HG02970 (cell line): ENCODE results near the gene FGR.
A peak's percentile ranks its signal among the peaks of the same experiment; 100 is the strongest.
"Not testable (repeated sequence)": the region's sequence is repeated elsewhere in the genome, so short reads cannot be mapped to it uniquely, and the experiment has no call there.

ENCODE experiments used
- ATAC-seq: cut with Tn5 transposase; IDR thresholded peaks from one replicate; pipeline ENCODE4 v1.9.1; 2021; ENCODE audit warnings: mild to moderate bottlenecking, moderate library complexity, moderate number of reproducible peaks; ENCODE audit not compliant: unreplicated experiment, low FRiP score

The FGR gene

DNA sequence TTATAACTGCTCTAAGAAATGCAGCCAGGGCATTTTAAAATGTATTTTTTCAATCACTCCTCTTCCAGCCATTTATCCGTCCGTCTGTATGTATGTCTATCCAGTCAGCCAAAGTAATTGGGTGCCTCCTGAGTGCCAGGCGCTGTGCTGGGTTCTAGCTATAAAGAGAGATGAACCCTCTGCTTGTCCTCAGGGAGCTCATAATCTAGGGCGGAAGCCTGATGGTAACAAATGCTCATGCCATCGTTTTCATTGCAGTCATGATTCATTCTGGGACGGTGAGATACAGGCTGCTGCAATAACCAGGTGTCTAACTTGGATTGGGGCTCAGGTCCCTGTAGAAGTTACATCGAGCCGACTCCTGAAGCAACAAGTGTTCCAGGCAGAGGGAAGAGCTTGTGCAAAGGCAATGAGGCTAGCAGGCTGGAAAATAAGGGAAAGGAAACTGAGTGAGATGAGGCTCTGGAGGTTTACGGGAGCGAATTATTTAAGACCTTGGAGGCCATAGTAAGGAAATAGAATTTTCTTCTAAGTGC lies 25.4 kb upstream of the FGR start:
- no peak for ATAC-seq

DNA sequence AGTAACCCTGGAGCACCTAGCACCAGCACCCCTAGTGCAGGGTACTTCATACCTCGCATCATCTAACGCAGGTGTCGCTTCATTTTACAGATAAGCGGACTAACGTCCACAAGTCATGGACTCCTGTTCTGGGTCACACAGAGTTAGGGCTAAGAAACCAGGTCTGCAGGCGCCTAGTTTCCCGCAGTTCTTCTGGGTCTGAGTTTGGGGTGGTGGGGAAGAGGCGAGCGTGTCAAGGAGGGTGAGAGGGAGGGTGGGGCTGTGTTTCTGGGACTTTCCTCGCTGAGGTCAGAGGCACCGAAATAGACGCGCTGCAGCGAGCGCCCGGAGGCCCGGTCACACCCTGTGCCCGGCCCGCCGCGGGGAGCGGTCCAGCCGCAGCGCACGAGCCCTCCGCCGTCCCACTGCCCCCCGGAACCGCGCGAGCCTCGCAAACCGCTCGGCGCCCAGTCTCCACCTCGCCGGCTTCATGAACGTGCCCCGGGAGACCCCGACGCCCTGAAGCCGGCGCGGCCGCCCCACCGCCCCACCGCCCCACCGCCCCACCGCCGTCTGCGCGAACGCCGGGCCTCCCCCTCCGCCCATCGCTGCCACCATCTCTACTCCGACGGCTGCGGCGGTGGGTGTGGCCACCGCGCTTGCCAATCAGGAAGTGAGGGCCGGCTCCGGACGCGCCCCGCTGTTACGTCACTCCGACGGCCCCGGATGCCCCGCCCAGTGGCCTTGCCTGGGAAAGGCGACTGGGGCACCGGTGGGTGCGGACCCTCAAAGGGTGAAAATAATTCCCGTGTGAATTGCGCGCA lies 24.7 kb upstream of the FGR start:
- ATAC-seq: peak; percentile 59

DNA sequence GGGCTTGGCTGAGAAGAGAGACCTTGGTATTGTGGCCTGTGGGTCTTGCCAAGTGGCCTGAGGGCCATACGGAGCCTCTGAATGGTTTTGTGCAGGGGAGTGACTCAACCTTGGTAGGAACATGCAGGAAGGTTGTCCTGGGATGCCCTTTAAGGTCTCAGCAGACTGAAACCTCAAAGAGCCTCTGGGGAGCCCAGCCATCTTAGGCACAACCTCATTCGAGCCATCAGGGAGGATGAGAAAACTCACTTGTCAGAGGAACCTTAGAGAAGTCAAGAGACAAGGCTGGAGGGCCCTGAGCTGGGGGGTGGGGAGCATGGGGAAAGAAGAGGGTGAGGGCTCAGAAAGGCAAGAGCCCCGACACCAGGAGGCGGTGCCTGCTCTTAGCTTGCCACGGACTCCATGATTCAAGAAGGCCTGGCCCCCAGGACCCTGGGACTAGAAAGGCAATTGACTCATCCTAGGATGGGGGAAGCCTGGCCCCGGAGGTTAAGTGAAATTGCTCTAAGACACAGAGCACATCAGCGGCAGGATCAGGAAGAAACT lies 24.0 kb upstream of the FGR start:
- ATAC-seq: peak; percentile 8

DNA sequence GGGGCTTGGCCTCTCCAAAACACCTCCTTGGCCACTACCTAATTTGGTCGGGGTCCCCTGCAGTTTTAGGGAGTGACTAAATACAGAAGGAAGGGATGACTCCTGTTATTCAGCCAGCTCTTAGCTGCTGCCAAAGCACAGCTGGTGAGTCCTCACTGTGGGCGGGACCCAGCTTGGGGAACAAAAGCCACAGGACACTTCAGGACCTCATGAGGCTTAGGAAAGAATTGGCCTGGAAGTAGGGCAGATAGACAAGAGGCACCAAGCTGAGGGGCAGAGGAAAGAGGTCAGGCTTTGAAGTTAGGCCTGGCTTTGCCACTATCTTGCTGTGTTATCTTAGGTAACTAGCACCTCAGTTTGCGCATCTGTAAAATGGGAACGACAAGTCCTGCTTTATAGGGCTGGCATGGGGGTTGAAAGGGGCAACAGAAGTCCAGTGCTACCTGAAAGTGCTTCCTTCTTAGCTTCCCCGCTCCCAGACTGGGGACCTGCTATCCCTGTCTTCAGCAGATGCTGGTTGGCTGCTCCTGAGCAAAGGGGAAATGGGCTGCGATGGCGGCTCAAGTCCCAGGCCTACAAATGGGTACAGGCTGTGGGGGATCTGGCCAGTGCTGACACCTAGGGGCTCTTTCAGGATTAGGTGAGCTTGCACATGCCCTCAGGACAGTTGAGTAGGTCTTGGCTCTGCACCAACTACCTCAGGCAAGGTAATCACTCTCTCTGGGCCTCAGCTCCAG lies 21.3 kb upstream of the FGR start:
- ATAC-seq: no peak

DNA sequence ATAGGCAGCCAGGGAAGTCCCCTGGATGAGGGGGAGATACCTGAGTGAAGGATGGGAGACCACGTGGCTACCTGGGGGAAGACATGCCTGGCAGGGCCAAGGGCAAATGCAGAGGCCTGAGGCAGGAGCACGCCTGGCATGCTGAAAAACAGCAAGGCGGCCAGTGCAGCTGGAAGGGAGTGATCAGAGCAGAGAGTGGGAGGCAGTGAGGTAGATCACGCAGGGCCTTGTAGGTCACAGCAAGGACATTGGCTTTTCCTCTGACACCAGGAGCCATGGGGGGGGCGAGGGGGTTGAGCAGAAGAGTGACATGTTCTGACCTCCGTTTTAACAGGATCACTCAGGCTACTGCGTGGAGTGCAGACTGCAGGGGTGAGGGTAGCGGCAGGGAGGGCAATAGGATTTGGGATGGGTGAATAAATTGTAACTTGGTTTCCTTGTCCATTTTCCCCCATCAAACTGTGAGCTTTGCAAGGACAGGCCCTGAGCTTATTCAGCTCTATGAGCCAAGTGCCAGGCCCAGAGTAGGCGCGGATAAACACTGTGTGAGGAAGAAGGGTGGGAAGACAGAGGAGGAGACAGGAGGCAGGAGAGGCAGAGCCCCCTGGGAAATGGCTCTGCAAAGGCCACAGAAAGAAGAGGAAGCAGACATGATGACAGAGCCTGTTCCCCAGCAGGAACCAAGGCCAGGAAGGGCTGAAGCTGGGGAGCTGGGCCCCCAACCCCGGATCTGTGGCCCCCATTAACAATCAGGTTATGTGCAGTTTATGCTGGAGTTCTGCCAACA lies 20.4 kb upstream of the FGR start:
- no peak for ATAC-seq

DNA sequence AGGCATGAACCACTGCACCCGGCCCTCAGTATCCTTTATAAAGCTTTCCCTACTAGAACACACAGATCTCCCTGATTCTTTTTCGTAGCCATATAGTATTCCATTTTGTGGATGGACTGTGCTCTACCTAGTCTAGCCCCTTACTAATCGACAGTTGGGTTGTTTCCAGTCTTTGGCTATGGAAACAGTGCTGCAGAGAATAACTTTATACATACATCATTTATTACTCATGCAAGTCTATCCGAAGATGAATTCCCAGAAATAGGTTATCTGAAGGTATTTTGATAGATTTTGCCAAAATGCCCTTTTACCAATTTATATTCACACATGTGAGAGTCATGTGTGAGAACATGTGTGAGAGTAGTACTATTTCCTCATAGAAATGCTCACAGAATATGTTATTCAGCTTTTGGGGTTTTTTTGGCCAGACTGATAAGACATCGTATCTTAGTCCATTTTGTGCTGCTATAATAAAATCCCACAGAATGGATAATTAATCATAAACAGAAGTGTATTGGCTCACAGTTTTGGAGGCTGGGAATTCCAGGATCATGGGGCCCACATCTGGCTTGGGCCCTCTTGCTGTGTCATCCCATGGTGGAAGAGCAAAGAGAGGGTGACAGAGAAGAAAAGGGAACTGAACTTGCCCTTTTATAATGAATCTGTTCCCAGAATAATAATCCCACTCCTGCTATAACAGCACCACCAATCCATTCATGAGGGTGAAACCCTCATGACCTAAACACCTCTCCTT lies 17.3 kb upstream of the FGR start:
- ATAC-seq: no peak

DNA sequence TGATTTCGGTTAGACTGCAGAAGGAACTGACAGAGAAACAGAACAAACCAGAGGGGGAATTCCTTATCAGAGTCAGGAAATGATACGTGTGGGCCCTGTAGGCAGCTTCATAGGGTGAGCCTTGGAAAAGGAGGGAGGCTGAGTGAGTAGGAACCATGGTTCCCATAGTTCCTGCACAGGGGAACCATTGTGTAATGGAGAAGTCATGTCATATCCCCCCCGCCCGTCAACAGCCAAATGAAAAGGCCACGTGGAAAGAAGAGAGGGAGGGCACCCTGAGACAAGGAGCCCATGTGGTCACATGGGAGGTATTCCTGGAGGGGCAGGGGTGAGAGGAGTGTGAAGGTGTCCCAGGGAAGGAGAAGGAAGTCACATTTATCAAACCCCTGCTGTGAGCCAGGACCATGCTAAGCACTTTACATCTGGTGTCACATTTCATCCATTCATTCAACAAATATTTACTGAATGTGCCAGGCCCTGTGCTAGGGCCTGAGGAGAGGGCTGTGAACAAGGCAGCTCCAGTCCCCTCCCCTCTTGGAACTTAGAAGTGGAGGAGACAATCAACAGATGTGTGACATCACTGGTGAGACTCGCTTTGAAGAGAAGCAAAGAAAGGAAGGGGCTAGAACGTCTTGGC lies 15.7 kb upstream of the FGR start:
- no peak for ATAC-seq

DNA sequence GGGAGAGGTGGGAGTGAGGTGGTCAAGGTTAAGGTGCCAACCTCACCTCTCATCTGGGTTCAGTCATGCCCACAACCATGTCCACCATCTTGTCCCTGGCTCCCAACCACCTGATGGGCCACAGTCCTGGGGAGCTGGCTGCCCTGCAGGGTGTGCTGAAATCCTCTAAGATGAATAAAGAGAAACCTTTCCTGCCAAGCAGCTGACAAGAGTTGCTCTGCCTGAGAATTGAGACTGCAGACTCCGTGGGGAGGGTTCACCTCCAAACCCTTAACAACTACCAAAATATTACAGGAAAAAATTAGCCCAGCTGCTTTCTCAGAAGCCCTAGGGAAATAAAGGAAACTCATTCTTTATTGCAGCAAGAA lies 15.2 kb upstream of the FGR start:
- ATAC-seq: no peak

DNA sequence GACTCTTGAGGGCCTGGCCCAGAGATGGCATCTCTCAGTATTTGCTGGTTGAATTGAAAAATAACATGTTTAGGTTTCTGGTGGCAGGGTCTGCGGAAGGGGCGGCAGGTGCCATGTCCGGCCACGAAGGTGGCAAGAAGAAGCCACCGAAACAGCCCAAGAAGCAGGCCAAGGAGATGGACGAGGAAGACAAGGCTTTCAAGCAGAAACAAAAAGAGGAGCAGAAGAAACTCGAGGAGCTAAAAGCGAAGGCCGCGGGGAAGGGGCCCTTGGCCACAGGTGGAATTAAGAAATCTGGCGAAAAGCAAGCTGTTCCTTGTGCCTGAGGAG lies 14.3 kb upstream of the FGR start:
- ATAC-seq: no peak

DNA sequence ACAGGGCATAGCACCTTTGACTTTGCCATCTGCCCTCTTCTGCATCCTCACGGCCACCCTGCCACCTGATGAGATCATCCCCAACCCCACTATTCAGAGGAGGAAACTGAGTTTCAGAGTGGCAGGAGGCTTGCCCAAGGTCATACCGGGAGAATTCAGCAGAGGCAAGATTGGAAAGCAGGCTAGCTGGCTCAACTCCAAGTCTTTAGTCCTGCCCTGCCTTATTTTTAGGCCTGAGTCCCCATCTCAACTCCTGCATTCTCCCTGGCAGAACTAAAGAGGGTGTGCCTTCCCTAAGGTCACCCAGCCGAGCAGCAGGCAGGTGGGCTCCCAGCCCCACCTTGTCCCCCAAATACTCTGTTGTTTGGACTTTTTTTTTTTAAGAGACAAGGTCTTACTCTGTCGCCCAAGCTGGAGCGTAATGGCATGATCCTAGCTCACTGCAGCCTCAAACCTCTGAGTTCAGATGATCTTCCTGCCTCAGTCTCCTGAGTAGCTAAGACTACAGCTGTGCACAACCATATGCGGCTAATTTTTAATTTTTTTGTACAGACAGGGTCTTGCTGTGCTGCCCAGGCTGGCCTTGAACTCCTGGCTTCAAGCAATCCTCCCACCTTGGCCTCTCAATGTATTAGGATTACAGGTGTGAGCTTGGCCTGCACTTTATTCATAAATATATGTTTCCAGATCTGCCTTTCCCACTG lies 13.8 kb upstream of the FGR start:
- no peak for ATAC-seq

DNA sequence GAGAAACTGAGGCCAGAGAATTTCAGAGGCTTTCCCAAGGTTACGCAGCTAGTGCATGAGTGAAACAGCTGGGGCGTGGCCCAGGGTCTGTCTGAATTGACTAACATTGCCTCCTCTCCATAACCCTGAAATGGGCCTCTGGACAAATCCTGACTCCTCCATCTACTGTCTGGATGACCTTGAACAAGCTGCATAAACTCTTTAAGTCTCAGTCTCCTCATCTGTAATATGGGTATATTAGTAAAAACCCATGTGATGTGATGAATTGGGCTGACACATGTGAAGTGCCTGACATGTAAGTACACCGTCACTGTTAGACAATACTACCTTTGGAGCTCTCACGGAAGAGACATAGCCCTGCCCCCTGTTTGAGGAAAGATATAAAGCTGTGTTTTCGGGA lies 12.3 kb upstream of the FGR start:
- ATAC-seq: no peak

DNA sequence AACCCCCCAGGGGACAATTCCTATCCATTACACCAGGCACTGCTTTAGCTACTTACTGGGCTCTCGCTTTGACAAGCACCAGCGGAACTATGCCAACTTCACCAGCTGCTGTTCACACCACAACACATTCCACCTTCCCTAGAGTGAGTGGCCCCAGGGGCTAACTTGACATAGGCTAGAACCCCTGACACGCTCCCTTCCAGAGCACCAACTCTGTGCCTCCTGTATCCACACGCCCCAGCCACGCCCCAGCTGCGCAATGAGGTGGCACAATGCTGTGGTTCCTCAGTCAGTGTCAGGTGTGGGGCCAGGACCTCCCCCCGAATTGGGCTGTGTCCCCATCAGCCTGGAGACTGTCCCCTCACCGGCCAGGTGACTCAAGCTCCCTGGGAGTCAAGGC lies 11.7 kb upstream of the FGR start:
- ATAC-seq: no peak

DNA sequence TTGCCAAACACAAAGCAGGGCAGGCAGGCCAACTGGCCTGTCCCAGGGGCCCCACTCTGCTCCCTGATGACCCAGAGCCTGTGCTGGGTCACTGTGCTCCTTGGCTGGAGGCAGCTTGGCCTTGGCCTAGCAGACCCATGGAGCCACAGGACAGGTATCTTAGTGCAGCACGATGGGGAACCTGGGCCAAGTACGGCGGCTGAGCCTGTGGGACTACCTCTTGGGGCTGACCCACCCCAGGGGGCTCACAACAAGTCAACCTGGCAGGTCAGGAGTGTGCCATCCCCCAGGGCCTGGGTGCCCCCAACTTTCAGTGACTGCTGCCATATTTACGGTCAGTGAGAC lies 10.1 kb upstream of the FGR start:
- no peak for ATAC-seq

DNA sequence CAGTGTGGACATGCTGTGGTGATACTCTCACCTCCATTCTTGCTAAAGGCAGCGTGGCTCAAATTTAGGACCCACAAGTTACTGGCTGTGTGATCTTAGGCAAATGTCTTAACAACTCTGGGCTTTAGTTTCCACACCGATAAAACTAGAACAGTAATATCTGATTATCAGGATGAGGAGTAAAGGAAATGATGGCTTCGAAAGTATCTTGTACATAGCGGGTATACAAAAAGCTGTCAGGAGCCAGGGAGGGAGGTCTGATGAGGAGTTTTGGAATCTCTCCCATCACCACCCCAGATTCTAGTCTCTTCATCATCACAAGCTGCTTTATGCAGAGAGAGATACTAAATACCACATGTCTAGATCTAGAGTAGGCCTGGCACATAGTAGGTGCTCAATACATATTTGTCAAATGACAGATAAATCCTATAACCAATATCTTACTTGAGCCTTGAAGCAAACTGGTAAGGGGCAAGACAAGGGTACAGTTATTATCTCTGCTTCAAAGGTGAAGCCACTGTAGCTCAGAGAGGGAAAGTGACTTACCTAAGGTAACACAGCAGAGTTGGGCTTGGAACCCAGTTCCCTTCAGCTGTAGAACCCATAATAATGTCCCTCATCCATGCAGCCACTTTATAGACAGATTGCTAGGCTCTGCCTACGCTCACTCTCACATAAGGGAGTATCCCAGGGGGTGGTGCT lies 9.5 kb upstream of the FGR start:
- ATAC-seq: no peak

DNA sequence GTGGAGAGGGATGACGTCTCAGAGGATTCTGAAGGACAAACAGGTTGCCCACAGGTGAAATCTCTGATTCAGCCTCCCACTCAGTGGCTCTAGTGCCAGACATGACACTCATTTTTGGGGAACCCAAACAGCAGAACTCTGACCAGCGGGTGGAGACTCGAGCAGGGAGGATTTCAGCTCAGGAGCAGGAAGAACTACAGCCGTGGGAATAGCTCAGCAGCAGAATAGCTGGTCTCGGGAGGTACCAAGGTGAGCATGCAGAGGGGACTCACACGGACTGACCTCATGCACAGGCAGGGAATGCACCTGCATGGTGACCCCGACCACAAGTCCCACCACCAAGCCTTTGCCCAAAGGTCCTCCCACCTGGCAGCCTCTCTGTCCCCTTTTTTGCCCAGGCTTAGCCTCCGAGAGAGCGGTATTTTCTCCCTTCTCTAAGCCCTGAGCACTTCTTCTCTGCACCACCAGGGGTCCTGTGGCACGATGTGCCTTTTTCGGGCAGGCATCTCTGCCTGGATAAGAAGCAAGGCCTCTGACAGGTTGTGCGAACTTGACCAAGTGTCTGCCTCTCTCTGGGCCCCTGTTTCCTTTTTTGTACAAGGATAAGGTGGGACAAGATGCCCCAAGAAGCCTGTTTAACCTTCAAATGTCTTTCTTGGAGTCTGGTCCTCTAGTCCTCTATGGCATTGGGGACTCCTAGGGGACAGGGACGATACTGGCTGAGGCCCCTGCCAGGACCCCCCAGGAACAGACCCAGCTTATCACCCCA lies 8.8 kb upstream of the FGR start:
- no peak for ATAC-seq

DNA sequence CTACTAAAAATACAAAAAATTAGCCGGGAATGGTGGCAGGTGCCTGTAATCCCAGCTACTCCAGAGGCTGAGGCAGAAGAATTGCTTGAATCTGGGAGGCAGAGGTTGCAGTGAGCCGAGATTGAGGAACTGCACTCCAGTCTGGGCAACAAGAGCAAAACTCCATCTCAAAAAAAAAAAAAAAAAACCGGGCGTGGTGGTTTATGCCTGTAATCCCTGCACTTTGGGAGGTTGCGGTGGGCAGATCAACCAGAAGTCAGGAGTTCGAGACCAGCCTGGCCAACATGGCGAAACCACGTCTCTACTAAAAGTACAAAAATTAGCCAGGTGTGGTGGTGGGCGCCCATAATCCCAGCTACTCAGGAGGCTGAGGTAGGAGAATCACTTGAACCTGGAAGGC lies 5.5 kb upstream of the FGR start:
- not testable (repeated sequence) for ATAC-seq

DNA sequence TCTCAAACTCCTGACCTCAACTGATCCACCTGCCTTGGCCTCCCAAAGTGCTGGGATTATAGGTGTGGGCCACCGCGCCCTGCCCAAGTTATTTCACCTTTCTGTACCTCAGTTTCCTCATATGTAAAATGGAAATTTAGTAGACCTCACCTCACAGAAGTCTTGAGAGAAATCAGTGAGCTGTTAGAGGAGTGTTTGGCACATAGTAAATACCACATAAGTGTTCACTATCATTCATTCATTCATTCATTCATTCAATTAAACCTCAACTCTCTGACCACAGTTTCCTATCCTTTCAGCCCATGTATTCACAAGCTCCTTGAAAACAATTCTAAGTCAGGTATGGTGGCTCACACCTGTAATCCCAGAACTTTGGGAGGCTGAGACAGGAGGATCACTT lies 3.8 kb upstream of the FGR start:
- no peak for ATAC-seq
